ENCODE data around the gene CMC1.

The CMC1 gene

DNA sequence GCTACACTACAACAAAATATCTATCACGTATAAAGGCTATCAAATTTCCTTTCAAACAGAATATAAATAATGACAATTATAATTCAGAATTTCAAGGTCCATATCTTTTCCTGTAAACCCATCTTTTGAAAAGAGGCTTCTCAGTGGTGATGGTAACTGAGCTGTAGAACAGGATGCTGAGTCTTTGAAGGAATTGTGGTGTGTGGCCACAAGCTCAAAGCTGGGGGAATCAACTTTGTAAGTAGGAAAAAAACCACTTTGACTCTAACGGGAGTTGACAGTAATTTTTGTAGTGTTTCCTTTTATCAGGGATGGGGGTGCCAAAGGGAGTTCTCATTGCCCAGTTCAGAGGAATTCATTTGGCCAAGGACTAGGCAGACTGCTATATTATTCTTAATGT, 93.8 kb downstream of the CMC1 start:
- H3K4me2 ChIP-seq (ENCODE audit: insufficient read depth, low read length), result no peak overlapping the region
- peaks cover 72% of the 10 kb centered on the region for H3K36me3 ChIP-seq (ENCODE audit: insufficient read depth, low read length)
- H3K27me3 ChIP-seq (ENCODE audit: insufficient read depth, low read length, poor library complexity), result no peaks in the 10 kb centered on the region
- no peak overlapping the region for H2AFZ ChIP-seq (ENCODE audit: low read depth, low read length)
- TF ChIP-seq EZH2 (IDR thresholded peaks at IDR 0.05; ENCODE audit: borderline replicate concordance, low read depth, low read length, severe bottlenecking), result no peak
- TF ChIP-seq, protein P1, sequence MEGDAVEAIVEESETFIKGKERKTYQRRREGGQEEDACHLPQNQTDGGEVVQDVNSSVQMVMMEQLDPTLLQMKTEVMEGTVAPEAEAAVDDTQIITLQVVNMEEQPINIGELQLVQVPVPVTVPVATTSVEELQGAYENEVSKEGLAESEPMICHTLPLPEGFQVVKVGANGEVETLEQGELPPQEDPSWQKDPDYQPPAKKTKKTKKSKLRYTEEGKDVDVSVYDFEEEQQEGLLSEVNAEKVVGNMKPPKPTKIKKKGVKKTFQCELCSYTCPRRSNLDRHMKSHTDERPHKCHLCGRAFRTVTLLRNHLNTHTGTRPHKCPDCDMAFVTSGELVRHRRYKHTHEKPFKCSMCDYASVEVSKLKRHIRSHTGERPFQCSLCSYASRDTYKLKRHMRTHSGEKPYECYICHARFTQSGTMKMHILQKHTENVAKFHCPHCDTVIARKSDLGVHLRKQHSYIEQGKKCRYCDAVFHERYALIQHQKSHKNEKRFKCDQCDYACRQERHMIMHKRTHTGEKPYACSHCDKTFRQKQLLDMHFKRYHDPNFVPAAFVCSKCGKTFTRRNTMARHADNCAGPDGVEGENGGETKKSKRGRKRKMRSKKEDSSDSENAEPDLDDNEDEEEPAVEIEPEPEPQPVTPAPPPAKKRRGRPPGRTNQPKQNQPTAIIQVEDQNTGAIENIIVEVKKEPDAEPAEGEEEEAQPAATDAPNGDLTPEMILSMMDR (IDR thresholded peaks at IDR 0.05; ENCODE audit: borderline replicate concordance, extremely low read depth, low read length, poor library complexity, severe bottlenecking), result no peak
- no peak overlapping the region for H3K4me3 ChIP-seq (ENCODE audit: low read depth in 1 of 2, low read length in 2 of 2)
- H4K20me1 ChIP-seq (ENCODE audit: insufficient read depth, low read length), result no peaks in the 10 kb centered on the region
- peak; percentile 96 for ATAC-seq (ENCODE audit: insufficient read depth, low read depth)
- H3K9me3 ChIP-seq (ENCODE audit: insufficient read depth, low read length, severe bottlenecking), result no peaks in the 10 kb centered on the region
- H3K27ac ChIP-seq (ENCODE audit: low read length), result peak overlapping the region; percentile 58
- peaks cover 5% of the 10 kb centered on the region for H3K79me2 ChIP-seq (ENCODE audit: insufficient read depth, low read length)
- peak; percentile 53 for DNase-seq
- no peak overlapping the region for H3K9ac ChIP-seq (ENCODE audit: low read depth, low read length)
- peaks cover 20% of the 10 kb centered on the region for H3K4me1 ChIP-seq (ENCODE audit: insufficient read depth, low read length)

DNA sequence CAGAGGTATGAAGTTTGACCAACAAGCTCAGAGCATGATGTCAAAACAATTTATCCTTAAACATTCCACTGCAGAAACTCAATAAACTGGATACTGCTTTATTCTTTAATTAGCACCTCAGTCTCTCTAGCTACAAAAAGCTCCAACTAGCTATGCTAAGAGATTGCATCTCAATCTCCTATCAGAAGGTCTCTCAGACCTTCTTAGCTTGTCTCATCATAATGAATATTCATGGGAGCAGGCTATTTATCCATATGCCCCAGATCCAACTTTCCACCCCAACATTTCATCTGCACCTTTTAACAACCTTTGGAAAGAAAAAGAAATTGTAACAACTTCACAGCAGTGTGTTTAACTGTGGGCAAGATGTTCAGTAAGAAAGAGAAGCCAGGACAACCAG, 95.8 kb downstream of the CMC1 start:
- H3K4me3 ChIP-seq (ENCODE audit: low read depth in 1 of 2, low read length in 2 of 2), result no peak overlapping the region
- no peak overlapping the region for H3K9ac ChIP-seq (ENCODE audit: low read depth, low read length)
- no peak for DNase-seq
- ATAC-seq (ENCODE audit: insufficient read depth, low read depth), result no peak
- no peak for TF ChIP-seq EZH2 (IDR thresholded peaks at IDR 0.05; ENCODE audit: borderline replicate concordance, low read depth, low read length, severe bottlenecking)
- TF ChIP-seq, protein P1 (IDR thresholded peaks at IDR 0.05; ENCODE audit: borderline replicate concordance, extremely low read depth, low read length, poor library complexity, severe bottlenecking), result no peak
- no peak overlapping the region for H3K27ac ChIP-seq (ENCODE audit: low read length)
- H3K36me3 ChIP-seq (ENCODE audit: insufficient read depth, low read length), result peaks cover 57% of the 10 kb centered on the region
- no peak overlapping the region for H3K4me2 ChIP-seq (ENCODE audit: insufficient read depth, low read length)
- H4K20me1 ChIP-seq (ENCODE audit: insufficient read depth, low read length), result no peaks in the 10 kb centered on the region; the same call in 1 of the 2 replicates
- no peaks in the 10 kb centered on the region for H3K27me3 ChIP-seq (ENCODE audit: insufficient read depth, low read length, poor library complexity)
- no peak overlapping the region for H2AFZ ChIP-seq (ENCODE audit: low read depth, low read length)
- H3K9me3 ChIP-seq (ENCODE audit: insufficient read depth, low read length, severe bottlenecking), result no peaks in the 10 kb centered on the region
- peaks cover 25% of the 10 kb centered on the region for H3K4me1 ChIP-seq (ENCODE audit: insufficient read depth, low read length)
- peaks cover 21% of the 10 kb centered on the region for H3K79me2 ChIP-seq (ENCODE audit: insufficient read depth, low read length)

DNA sequence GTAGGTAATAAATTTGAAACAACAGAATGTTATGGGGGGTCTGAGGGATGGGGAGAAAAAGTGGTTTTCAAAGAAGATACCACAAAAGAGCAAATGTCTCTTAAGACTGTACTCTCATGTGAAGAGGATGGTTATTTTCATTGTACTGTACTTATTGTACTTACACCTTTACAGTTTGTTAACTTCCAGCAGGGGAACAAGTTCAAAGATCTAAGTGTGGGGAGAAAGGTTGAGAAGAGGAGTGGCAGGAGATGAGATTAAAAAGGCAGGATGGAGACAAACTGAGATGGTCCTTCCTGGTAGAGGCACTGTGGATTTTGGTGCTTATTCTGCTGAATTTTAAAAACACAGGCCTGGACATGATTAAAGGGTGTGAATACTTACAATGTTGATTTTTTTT, 101.7 kb downstream of the CMC1 start:
- H3K36me3 ChIP-seq (ENCODE audit: insufficient read depth, low read length), result peaks cover 21% of the 10 kb centered on the region
- H4K20me1 ChIP-seq (ENCODE audit: insufficient read depth, low read length), result no peaks in the 10 kb centered on the region; the same call in 1 of the 2 replicates
- H3K9ac ChIP-seq (ENCODE audit: low read depth, low read length), result no peak overlapping the region
- peak overlapping the region; percentile 83 for H3K4me2 ChIP-seq (ENCODE audit: insufficient read depth, low read length)
- ATAC-seq (ENCODE audit: insufficient read depth, low read depth) (0 out of 3 replicates have a peak, but pooled peaks have one; percentile 39), DNase-seq (no peak)
- no peak overlapping the region for H3K27ac ChIP-seq (ENCODE audit: low read length)
- TF ChIP-seq, protein P1 (IDR thresholded peaks at IDR 0.05; ENCODE audit: borderline replicate concordance, extremely low read depth, low read length, poor library complexity, severe bottlenecking), result no peak
- TF ChIP-seq EZH2 (IDR thresholded peaks at IDR 0.05; ENCODE audit: borderline replicate concordance, low read depth, low read length, severe bottlenecking), result no peak
- no peaks in the 10 kb centered on the region for H3K27me3 ChIP-seq (ENCODE audit: insufficient read depth, low read length, poor library complexity)
- H3K4me1 ChIP-seq (ENCODE audit: insufficient read depth, low read length), result peaks cover 58% of the 10 kb centered on the region
- no peak overlapping the region for H3K4me3 ChIP-seq (ENCODE audit: low read depth in 1 of 2, low read length in 2 of 2)
- H3K9me3 ChIP-seq (ENCODE audit: insufficient read depth, low read length, severe bottlenecking), result no peaks in the 10 kb centered on the region
- no peak overlapping the region for H2AFZ ChIP-seq (ENCODE audit: low read depth, low read length)
- peaks cover 80% of the 10 kb centered on the region for H3K79me2 ChIP-seq (ENCODE audit: insufficient read depth, low read length)
